ENCODE data around the gene RPL28. TPM values are rescaled to one million over a fixed set of nuclear protein-coding genes. Genes with fewer than 3 reads are reported as not detected.

The RPL28 gene
- total and polyA plus RNA-seq, 7 donors = 253 to 2,816 (median 607) TPM

GRCh38 chr19:55358493-55358892 is 27.2 kb upstream of the RPL28 start:
- DNase-seq = no peak
- Histone ChIP-seq H3K4me1 (peaks cover 0 to 15% (median 12%) of the 10 kb centered on the region in 4 donors), H3K9me3 (no peaks in the 10 kb centered on the region), H3K27me3 (peaks cover 9 to 34% (median 24%) of the 10 kb centered on the region in 3 donors), H3K27ac (no peak overlapping the region), H3K4me3 (no peak overlapping the region), H3K36me3 (no peaks in the 10 kb centered on the region)
- WGBS, 2 donors = 92% methylated on average over 19 of the region's 19 CpGs
- TF ChIP-seq, protein P1, sequence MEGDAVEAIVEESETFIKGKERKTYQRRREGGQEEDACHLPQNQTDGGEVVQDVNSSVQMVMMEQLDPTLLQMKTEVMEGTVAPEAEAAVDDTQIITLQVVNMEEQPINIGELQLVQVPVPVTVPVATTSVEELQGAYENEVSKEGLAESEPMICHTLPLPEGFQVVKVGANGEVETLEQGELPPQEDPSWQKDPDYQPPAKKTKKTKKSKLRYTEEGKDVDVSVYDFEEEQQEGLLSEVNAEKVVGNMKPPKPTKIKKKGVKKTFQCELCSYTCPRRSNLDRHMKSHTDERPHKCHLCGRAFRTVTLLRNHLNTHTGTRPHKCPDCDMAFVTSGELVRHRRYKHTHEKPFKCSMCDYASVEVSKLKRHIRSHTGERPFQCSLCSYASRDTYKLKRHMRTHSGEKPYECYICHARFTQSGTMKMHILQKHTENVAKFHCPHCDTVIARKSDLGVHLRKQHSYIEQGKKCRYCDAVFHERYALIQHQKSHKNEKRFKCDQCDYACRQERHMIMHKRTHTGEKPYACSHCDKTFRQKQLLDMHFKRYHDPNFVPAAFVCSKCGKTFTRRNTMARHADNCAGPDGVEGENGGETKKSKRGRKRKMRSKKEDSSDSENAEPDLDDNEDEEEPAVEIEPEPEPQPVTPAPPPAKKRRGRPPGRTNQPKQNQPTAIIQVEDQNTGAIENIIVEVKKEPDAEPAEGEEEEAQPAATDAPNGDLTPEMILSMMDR (IDR thresholded peaks at IDR 0.05) = no peak
- TF ChIP-seq EP300 (IDR thresholded peaks at IDR 0.05) (no peak), POLR2A (IDR thresholded peaks at IDR 0.05) (no peak), POLR2AphosphoS5 (IDR thresholded peaks at IDR 0.05) (no peak)
- intact Hi-C loops (cut with DNase I) = no loop called here

DNA sequence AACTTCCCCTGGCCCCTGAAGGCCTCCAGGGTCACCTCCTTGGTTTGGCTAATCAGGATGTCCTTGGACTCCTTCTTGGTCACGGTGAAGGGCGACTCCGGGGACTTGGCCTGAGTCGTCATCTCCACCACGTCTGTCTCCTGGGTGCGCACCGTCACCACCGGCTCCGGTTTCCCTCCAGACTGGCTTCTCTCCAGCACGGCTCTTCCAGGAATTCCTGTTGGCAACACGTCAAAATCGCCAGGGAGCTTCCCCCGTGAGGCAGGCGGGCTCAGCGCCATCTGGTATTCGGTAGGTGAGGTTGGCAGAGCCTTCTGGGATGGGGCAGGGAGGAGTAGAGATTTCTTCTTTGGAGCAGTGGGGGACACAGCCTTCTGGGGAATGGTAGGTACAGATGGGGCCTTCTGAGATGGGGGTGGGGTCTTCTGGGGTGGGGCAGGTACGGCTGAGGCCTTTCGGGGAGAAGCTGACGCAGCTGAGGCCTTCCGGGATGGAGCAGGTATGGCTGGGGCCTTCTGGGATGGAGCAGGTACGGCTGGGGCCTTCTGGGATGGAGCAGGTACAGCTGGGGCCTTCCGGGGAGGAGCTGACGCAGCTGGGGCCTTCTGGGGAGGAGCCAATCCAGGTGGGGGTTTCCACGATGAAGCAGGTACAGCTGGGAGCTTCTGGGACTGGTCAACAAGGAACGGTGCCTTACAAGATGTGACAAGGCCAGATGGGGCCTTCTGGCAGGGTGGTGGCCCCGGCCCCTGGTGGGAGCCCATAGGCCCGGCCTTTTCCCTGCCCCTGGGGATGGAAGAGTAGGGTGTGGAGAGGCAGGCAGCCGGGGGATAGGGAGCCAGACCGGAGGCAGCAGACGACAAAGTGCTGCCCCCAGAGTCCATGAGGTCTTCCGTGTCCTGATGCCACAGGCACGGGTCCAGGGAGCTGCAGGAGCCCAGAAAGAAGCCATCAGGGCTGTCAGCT is 26.5 kb upstream of the RPL28 start:
- Histone ChIP-seq H3K27ac (no peak overlapping the region), H3K27me3 (peaks cover 6 to 27% (median 16%) of the 10 kb centered on the region in 3 donors), H3K4me3 (no peak overlapping the region), H3K36me3 (no peaks in the 10 kb centered on the region), H3K4me1 (peaks cover 0 to 7% (median 5%) of the 10 kb centered on the region in 4 donors), H3K9me3 (no peaks in the 10 kb centered on the region)
- intact Hi-C loops (cut with DNase I) = no loop called here
- no peak for DNase-seq
- no peak for TF ChIP-seq POLR2A (IDR thresholded peaks at IDR 0.05)
- WGBS, 2 donors = 78 to 83% methylated on average over 32 of the region's 32 CpGs

- peaks cover 0 to 15% (median 5%) of the 10 kb centered on the region in 3 donors for H3K27me3 ChIP-seq
- 91% methylated on average over 16 of the region's 16 CpGs for WGBS, 2 donors
Observed at GRCh38 chr19:55360902-55361301, 24.8 kb upstream of the RPL28 start.

DNA sequence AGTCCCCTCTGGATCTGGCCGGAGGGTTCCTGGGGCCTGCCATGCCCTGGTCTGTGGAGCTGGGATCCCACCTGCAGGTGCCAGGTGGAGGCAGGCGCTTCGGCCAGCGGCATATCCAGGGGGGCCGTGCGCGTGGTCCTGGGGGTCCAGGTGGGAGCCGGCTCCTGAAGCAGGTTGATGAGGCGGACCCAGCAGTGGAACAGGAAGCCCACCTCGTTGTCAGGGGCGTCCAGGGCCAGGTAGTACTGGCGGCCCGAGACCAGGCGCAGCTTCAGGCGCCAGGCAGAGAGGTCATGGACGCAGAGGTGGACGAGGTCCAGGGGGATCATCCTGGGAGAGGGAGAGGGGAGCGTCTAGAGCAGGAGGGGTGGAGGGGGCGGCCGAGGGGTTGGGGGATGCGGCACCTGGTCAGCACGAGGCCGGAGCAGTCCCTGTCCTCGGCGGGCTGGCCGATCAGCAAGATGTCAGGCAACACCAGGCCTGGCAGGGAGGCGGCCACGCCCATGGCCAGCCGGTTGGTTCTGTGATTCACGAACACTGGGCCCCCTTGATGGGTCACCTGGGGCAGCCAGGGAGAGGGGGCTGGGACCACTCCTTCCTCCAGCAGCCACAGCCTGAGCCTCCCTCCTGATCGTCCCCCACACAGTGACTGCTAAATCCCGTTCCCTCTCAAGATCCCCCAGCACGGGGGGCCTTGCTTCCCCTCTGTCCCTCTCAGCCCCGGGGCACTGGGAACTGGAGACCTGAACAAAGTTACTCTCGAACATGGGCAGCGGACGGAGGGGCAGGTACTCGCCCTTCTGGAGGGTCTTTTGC is 23.4 kb upstream of the RPL28 start:
- H3K9me3 ChIP-seq = no peaks in the 10 kb centered on the region
- TF ChIP-seq POLR2A (IDR thresholded peaks at IDR 0.05) (no peak), POLR2AphosphoS5 (IDR thresholded peaks at IDR 0.05) (no peak), EP300 (IDR thresholded peaks at IDR 0.05) (no peak)
- TF ChIP-seq, protein P1 (IDR thresholded peaks at IDR 0.05) = no peak
- peaks cover 0 to 9% (median 2%) of the 10 kb centered on the region in 3 donors for H3K27me3 ChIP-seq
- DNase-seq = no peak
- no peaks in the 10 kb centered on the region for H3K4me1 ChIP-seq
- intact Hi-C loops (cut with DNase I) = no loop called here
- no peak overlapping the region for H3K27ac ChIP-seq
- H3K36me3 ChIP-seq = no peaks in the 10 kb centered on the region
- no peak overlapping the region for H3K4me3 ChIP-seq
- WGBS, 2 donors = 66 to 81% methylated on average over 38 of the region's 38 CpGs

More at GRCh38 chr19:55360902-55361301, 24.8 kb upstream of the RPL28 start:
- no peak for TF ChIP-seq EP300 (IDR thresholded peaks at IDR 0.05)
- no peak for TF ChIP-seq POLR2A (IDR thresholded peaks at IDR 0.05)
- TF ChIP-seq, protein P1 (IDR thresholded peaks at IDR 0.05) = no peak
- no peaks in the 10 kb centered on the region for H3K9me3 ChIP-seq
- H3K4me3 ChIP-seq = no peak overlapping the region
- H3K36me3 ChIP-seq = no peaks in the 10 kb centered on the region
- no peak for DNase-seq
- no peaks in the 10 kb centered on the region for H3K4me1 ChIP-seq
- no peak overlapping the region for H3K27ac ChIP-seq
- intact Hi-C loops (cut with DNase I) = no loop called here
